Kidney (tissue), 14 donors: ENCODE data around the gene MINDY4. TPM values are rescaled to one million over a fixed set of nuclear protein-coding genes. Genes with fewer than 3 reads are reported as not detected.

Experiments
- DNase-seq, 5 donors: peaks; one replicate each; pipeline ENCODE4 v3.0.0-alpha.2; 2013 to 2020
- FAIRE-seq: peaks from 2 replicates; lab custom pipeline; 2012; peaks lifted over from hg19 to GRCh38; lab: Jason Lieb, UNC
- H3K27ac ChIP-seq, 2 donors: one replicate each; pipeline ENCODE4 v1.7.0; 2013; ENCODE audit warnings: low read depth in 2 of 2, low read length in 2 of 2, inconsistent platforms in 1 of 2
- H3K27me3 ChIP-seq: one replicate; pipeline ENCODE4 v1.7.1; 2013; ENCODE audit warnings: low read length, inconsistent platforms; ENCODE audit not compliant: control insufficient read depth, insufficient read depth
- H3K36me3 ChIP-seq, 3 donors: one replicate each; pipeline versions ENCODE4 v1.7.0 to v1.7.1; 2013; ENCODE audit warnings: low read length in 3 of 3, control low read depth in 1 of 3, inconsistent platforms in 1 of 3; ENCODE audit not compliant: insufficient read depth in 3 of 3, control insufficient read depth in 2 of 3
- H3K4me1 ChIP-seq, 3 donors: one replicate each; pipeline versions ENCODE4 v1.7.0 to v1.7.1; 2013; ENCODE audit warnings: low read length in 3 of 3, inconsistent platforms in 1 of 3, low read depth in 1 of 3; ENCODE audit not compliant: control insufficient read depth in 2 of 3, insufficient read depth in 2 of 3
- H3K4me3 ChIP-seq, 3 donors: one replicate each; pipeline versions ENCODE4 v1.7.0 to v1.8.1; 2013; ENCODE audit warnings: low read length in 3 of 3, control low read depth in 1 of 3, inconsistent platforms in 1 of 3
- H3K9ac ChIP-seq, 3 donors: one replicate each; pipeline versions ENCODE4 v1.7.0 to v1.7.1; 2013; ENCODE audit warnings: low read length in 3 of 3, control low read depth in 1 of 3, inconsistent platforms in 1 of 3
- H3K9me3 ChIP-seq, 3 donors: one replicate each; pipeline versions ENCODE4 v1.7.0 to v1.7.1; 2013; ENCODE audit warnings: low read length in 3 of 3, control low read depth in 1 of 3, inconsistent platforms in 1 of 3; ENCODE audit not compliant: control insufficient read depth in 2 of 3, insufficient read depth in 1 of 3
- CTCF ChIP-seq: IDR thresholded peaks from 3 replicates; pipeline ENCODE4 v1.5.1; 2012; ENCODE audit warnings: mild to moderate bottlenecking, moderate library complexity, borderline replicate concordance; ENCODE audit not compliant: insufficient read depth; ENCODE audit errors: extremely low read depth
- intact Hi-C: fragments of 100-400 bp; cut with DNase I; formaldehyde crosslinking; loops from one replicate; pipeline ENCODE4 v1.11.1; 2022
- polyA plus RNA-seq: library from polyadenylated mRNA; stranded (reverse); fragments of 350-450 nt; fragmentation: Illumina TruSeq; extraction: RNeasy Lipid Tissue Mini Kit (QIAGEN cat#74804); gene quantifications from one replicate; pipeline ENCODE4 v1.2.3, GENCODE V29; 2014; ENCODE audit warnings: low read depth, low replicate concordance; ENCODE audit not compliant: insufficient read depth
- total RNA-seq: library from RNA; stranded (reverse); fragmentation: NEBNext Ultra II Directional; extraction: Animal tissue kit (Norgen Biotek cat#: 25700); gene quantifications from one replicate; pipeline ENCODE4 v1.2.1, GENCODE V29; 2021
- donor health status: control.
- donor health status: control.
- donor health status: control.
- donor health status: control.
- donor health status: control.
- donor health status: DM: yes; HTN: yes; CAD: no.
- donor health status: Normal renal cell carcinoma (clear cell type).

Gene MINDY4
- total and polyA plus RNA-seq, 2 donors from 2014 or later = 5.3 to 15.3 TPM

DNA sequence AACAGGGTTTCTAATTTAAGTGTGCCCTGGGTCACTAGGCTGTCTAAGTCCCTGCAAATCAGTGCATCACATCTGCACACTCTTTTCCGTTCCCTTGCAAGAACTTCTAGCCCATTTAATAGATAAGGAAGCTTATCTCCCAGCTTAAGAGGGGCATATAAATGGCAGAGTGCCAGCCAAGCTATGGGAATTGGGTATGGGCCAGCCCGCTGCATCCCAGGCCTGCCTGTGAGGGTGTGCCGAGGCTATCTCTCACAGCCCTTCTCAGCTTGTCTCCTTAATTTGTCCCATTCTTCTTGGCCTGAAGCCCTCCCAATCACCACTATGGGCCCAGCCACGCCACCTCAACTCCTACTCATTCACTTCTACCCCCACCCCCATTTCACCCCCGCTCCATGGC lies 155.1 kb downstream of the MINDY4 start:
- H3K36me3 ChIP-seq = peaks cover 0 to 40% (median 17%) of the 10 kb centered on the region in 3 donors
- H3K4me3 ChIP-seq = no peak overlapping the region
- intact Hi-C loops = no loop called here
- DNase-seq (peak in 2 of 5 donors; percentile 25 to 41), FAIRE-seq (no peak)
- H3K27ac ChIP-seq = no peak overlapping the region
- H3K9me3 ChIP-seq = peaks cover 0 to 9% (median 0%) of the 10 kb centered on the region in 3 donors
- peaks cover 0 to 10% (median 7%) of the 10 kb centered on the region in 3 donors for H3K4me1 ChIP-seq
- H3K9ac ChIP-seq = no peak overlapping the region
- TF ChIP-seq CTCF = no peak
- H3K27me3 ChIP-seq = no peaks in the 10 kb centered on the region

DNA sequence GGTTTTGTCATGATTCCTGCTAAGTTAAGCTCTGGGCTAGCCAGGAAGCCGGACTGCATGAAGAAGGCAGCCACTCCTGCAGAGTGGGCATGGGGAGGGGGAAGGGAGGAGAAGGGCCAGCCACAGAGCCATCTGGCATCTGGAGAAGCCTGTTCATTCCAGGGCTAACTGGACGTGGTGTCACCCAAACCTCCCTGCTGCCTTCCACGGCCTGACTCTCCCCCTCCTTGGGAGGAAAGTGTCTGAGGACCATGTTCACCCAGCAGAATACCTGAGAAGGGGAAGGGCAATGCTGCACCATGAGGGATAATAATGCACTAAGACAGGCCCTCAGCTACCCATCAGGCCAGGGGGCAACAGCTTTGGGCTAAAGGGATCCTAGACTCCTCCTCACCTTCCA lies 155.8 kb downstream of the MINDY4 start:
- H3K27me3 ChIP-seq = no peaks in the 10 kb centered on the region
- DNase-seq (peak in 1 of 5 donors; percentile 59), FAIRE-seq (no peak)
- no peak overlapping the region for H3K9ac ChIP-seq
- intact Hi-C loops = no loop called here
- peaks cover 0 to 34% (median 17%) of the 10 kb centered on the region in 3 donors for H3K36me3 ChIP-seq
- H3K9me3 ChIP-seq = peaks cover 0 to 9% (median 0%) of the 10 kb centered on the region in 3 donors
- no peak for TF ChIP-seq CTCF
- H3K27ac ChIP-seq = no peak overlapping the region
- H3K4me3 ChIP-seq = no peak overlapping the region
- peaks cover 0 to 8% (median 7%) of the 10 kb centered on the region in 3 donors for H3K4me1 ChIP-seq

- no peak overlapping the region for H3K27ac ChIP-seq
- H3K9me3 ChIP-seq = peaks cover 0 to 9% (median 0%) of the 10 kb centered on the region in 3 donors
- TF ChIP-seq CTCF = no peak
- peaks cover 0 to 34% (median 17%) of the 10 kb centered on the region in 3 donors for H3K36me3 ChIP-seq
- H3K4me1 ChIP-seq = peaks cover 0 to 8% (median 7%) of the 10 kb centered on the region in 3 donors
- intact Hi-C loops = no loop called here
- H3K27me3 ChIP-seq = no peaks in the 10 kb centered on the region
- no peak overlapping the region for H3K4me3 ChIP-seq
- FAIRE-seq (no peak), DNase-seq (peak in 1 of 5 donors; percentile 15)
- H3K9ac ChIP-seq = no peak overlapping the region
These were observed 156.3 kb downstream of the MINDY4 start for GRCh38 chr7:30927559-30927958.
